GM21619 (cell line): ENCODE results near the gene RRP9.

ENCODE experiments used
- ATAC-seq: cut with Tn5 transposase; IDR thresholded peaks from one replicate; pipeline ENCODE4 v1.9.1; 2021; ENCODE audit not compliant: unreplicated experiment

The RRP9 gene

DNA sequence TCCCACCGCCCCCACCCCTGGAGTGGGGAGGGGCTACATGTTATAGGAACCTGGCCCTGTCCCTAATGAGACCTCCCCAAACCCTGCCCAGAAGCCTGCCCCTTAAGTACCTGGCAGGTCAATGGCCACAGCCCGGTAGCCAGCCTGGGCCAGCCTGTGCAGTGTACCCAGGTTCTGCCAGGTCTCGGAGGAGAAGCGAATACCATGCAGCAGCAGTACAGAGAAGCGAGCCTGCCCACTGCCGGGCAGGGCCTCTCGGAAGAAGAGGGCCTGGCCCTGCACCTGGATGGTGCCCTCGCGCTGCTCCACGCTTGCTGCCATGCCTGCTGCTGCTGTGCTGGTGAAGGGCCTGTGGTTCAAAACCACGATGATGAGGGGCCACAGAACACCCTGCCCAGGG is 29.6 kb upstream of the RRP9 start:
- ATAC-seq: no peak

DNA sequence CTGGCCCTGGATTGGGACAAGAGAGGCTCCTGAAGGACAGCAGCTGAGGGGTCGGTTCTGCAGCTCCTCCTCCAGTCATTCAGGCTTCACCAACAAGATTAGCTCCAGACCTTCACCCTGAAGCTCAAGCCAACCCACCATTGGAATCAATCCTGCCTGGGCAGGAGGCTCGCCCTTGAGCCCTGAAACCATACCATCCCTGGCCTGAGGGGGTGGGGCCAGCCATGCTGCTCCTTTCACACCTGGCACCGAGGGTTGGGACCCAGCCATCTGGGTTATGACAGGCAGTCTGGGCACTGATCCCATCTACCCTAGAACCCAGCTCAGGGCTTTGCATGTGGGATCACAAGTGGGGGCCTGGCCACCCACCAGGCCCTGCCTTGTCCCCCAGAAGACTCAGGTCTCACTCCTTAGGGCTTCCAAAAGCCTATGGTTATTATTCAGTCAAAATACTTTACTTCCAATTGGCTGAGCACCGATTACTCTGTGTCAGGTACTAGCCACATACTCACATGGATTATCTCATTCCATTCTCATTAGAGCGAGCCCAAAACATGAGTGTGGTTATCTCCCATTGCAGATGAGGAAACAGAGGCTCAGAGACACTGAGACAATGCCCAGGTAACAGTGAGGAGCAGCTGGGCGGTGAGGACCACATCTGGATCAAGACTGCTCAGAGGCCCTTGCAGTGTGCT is 29.0 kb upstream of the RRP9 start:
- ATAC-seq: no peak

- no peak for ATAC-seq
Measured at GRCh38 chr3:51969841-51970240, 28.1 kb upstream of the RRP9 start.

DNA sequence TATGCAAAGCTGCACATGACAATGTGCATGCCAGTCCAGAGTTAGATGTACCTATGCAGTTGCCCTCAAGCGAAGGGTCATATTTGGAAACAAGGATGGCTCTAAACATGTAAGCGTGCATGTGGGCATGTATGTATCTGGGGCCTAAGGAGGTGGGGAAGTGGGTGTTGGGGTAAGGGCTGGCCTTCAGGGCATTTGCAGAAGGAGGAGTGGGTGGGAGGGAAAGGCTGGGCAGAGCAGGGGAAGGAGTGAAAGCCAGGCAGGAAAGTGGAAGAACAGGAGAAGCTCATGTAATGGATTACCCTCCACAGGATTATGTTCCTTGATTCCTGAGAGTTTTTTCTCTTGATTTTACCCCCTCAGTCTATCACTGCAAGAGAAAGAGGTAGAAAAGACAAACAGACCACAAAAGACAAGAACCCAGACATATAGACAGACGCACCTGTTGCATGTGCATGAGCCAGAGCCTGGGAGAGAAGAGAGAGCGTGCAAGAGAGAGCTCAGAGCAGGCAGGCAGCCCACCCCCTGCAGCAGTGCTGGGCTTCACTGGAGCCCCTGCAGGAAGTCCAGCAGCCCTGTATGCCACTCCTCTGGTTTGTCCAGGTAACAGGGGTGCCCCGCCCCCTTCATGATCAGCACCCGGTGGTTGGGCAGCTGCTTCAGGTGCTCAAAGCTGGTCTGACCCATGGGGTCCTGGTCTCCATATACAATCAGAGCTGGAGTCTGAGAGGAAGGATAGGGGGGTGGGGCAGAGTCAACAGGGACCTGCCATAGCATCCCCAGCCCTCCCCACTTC is 27.4 kb upstream of the RRP9 start:
- ATAC-seq: no peak

DNA sequence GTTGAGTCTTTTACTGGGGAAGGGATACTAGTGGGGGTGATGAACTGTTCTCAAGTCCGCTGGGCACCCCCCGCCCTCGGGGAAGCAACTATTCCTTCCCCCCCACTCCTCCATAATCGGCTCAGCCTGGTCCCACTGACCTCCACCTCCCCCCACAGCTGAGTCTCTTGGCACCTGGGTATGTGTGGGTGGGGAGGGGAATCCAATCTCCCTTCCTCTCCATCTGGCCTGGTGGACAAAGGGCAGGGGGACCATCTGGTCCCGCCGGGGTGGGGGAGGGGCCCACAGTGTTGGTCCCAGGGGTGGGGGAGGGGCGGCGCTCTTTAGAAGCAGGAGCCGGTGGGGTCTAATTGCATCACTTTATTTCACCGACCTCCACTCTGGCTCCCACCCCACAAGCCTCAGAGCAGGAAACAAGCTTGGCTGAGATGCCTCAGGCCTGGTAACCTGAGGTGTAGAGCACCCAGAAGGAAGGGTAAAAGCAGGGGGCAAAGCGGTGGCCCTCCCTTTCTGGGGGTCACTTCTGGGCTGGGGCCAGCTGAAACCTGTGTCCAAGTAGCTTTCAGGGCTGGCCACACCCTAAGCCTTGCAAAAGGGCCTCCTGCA is 26.6 kb upstream of the RRP9 start:
- ATAC-seq: no peak

DNA sequence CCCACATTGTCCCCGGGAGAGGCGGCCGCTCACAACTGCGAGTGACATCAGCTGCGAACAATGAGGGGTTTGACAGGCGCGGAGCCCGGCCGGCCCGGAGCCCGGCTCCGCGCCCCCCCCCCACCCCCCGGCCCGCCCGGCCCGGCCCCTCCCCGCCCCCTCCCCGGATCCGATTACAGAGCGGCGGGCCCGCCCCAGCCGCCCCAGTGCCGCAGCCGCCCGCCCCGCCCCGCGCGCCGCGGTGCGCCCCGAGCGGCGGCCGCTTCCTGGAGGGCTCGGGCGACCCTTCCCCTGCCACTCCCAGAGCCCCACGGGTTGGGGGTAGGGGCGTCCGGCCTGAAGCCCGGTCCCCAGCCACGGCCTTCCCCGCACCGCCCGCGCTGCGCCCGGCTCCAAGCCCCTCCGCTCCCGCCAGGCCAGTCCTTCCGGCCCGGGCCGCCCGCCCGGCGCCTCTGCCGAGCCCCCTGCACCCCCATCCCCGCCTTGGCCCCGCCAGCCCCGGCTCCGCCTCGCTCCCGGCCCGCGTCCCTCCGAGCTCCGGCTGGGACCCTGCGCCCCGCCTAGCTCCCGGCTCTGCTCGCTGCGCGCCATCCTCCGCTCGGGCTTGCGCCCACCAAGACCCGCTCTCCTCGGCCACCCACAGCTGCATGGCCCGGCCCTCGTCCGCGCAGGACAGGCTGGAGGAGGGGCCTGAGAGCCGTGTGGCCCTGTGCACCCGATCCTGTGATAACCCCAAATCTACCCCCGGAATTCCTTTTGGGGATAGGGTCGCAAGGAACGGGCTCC is 25.9 kb upstream of the RRP9 start, which contains the start of gene PCBP4:
TSS of gene PCBP4 (minus strand) at position 71 of the 786 bp plus-strand sequence. CDS start 6,214 bp downstream, outside the sequence.
- peak; percentile 41 for ATAC-seq

GRCh38 chr3:51966922-51967383 is 25.2 kb upstream of the RRP9 start:
- no peak for ATAC-seq

- no peak for ATAC-seq
Measured at GRCh38 chr3:51966486-51966885, 24.8 kb upstream of the RRP9 start.

DNA sequence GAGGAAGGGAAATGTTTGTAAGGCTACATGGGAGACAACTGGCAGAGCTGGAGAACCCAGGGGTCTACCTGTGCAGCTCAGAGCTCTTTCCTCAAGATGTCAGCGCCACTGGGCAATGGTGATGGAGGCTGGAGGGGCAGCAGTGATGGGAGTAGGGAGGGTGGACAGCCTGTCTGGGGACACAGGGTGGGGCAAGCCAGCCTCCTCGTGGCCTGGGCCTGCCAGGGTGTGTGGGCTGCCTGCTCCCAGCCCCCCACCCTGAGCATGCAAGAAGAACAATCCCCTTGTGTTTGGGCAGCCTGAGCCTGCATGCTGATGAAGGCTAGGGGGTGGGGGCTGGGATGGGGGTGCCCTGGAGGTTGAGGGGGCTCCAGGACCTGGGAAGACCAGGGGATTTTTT is 24.3 kb upstream of the RRP9 start:
- no peak for ATAC-seq

DNA sequence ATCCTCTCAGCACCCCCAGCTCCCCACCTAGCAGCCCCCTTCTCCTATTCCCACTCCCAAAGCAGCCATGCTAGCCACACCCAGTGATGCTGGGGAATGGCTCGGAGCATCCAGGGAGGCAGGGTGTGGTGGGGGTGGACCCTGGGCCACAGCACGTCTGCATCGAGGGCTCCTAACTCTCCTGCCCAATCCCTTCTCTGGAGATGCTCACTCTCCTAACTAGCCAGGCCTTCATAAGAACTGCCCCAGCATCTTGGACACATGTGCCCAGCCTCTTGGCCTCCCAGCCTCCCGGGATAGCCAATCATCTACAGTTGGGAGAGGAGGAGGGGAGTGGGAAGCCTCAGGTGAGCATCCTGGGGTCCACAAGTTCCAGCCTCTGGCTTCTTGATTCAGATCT is 22.8 kb upstream of the RRP9 start:
- no peak for ATAC-seq

DNA sequence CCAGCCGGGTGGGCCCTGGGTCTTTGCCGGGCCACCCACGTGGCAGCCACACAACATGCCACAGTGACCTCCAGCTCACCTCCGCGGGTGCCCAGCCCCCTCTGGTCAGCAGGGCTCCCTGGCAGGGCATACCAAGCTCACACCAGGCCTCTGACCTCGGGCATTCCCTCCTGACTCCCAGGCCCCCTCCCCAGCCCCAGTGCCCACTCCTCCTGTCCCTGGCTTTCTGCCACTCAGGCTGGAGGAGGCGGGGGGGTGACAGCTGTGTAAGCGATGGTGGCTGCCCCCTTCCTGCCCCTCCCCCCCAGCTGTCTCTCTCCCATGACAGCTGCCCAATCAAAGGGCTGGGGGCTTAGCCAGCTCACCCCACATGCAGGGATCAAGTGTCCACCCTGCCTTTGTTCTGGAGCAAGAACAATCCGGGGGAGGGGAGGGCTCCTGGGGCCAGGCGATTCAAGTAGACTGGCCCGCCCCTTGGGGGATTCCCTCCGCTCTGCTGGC is 22.3 kb upstream of the RRP9 start:
- ATAC-seq: no peak

- ATAC-seq: no peak
Measured at GRCh38 chr3:51962854-51963530, 21.3 kb upstream of the RRP9 start.

DNA sequence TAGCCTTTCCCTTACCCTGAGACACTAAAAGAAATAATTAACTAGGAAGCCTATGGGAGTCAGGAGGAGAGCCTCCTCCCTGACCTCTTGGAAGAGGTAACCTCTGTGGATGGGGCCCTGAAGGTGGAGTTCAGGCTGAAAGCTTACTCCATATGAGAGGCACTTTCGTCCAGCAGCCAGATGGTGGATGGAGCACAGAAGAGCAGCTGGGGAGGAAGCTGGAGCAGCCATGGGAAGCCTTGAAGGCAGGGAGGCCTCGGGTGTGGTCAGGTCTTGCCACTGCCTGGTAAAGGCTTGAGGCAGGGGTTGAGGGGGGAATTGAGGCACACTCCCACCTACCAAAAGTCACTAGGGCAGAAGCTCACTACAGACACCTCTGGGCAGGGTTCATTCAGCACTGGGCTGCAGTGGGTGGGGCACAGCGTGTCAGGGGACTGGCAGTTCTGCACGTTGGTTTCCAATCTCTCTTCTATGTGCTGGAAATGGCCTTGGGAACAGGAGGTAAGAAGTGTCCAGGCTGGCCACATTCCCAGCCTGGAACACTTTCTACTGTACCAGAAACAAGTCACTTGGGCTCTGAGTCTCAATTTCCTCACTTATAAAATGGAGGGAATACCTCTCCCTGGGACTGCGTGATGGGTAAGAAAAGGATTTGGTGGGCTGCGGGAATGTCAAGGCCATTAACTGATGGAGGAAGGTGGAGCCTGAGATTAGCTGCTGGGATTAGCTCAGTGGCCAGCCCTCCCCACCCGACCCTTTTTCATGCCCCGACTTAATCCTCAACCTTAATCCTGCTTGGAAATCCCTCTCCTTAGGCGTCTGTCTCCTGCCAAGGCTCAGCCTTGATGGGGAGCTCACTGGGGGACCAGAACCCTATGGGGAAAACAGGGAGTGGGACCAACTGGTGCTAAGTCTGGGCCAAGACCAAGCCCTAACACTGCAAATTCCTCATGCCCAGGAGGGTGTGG is 20.2 kb upstream of the RRP9 start:
- no peak for ATAC-seq

- no peak for ATAC-seq
Measured at GRCh38 chr3:51961011-51961410, 19.3 kb upstream of the RRP9 start.

GRCh38 chr3:51960386-51960785 is 18.7 kb upstream of the RRP9 start:
- no peak for ATAC-seq

DNA sequence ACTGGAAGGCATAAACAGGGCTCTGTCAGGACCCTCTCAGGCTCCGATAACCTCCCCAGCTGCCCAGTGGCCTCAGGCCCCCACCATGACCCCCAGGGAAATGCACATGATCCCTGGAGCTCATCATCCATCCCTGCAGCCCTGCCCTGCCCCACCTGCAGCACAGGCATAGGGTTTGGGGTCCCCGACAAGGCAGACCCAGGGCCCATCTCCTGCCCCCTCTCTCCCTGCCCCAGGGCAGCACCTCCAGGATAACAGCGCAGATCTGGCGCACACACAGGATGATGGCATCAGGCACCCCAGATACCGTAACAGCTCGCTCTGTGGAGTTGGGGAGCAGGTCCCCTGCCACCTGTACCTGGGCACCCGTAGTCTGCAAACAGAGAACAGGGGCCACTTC is 17.9 kb upstream of the RRP9 start:
- no peak for ATAC-seq

DNA sequence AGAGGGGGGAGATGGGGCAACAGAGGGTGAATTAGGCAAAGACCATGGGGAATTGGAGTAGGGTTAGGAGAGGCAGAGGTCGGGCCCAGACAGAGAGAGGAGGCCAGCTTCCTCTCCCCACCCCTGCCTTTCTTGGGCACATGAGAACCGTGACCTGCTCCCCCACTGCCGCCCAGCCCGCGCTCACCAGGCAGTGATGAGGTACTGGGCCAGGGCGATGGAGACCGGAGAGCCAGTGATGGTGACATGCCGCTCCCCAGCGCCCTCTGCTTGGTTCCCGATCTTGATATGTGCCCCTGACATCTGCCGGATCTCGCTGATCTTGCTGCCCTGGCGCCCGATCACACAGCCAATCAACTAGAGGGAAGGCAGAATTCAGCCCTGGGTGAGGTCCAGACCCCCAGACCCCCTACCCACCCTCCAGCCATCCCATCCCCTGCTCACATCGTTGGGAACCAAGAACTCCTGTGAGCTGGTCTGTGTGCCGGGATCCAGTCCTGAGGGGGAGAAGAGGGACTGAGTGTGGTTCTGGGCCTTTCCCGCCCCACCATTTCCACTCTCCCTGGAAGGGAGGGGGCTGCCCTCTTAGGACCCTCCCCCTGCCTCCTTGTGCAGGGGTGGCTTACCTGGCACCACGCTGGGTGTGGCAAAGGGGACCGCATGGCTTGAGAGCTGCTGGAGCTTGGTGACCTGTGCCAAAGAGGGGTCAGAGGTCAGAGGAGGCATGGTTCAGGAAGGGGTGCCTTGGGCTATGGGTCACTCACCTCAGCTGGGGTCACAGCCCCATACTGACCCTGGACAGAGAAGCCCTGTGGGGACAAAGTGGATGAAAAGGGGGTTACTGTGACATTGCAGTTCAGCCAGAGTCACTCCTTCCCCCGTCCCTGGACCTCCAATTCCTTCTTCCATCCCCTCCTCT is 17.2 kb upstream of the RRP9 start:
- ATAC-seq: no peak

GRCh38 chr3:51957520-51958205 is 16.0 kb upstream of the RRP9 start:
- no peak for ATAC-seq
